Measurements from ENCODE around the gene ERC2. TPM values are rescaled to one million over a fixed set of nuclear protein-coding genes. Genes with fewer than 3 reads are reported as not detected.

ERC2 gene
- total RNA-seq, 2 donors from 2014 or later: 1.2 TPM; not detected in 1

GRCh38 chr3:56157693-56158362 is 310.4 kb downstream of the ERC2 start:
- no peak for DNase-seq (ENCODE audit: low spot score)
- H3K27ac ChIP-seq: no peak overlapping the region
- TF ChIP-seq CTCF (IDR thresholded peaks at IDR 0.05): no peak
- H3K9me3 ChIP-seq: no peaks in the 10 kb centered on the region
- H3K36me3 ChIP-seq: no peaks in the 10 kb centered on the region
- H3K27me3 ChIP-seq (replicated peaks; ENCODE audit: insufficient read depth): no peaks in the 10 kb centered on the region
- peak; percentile 81 for ATAC-seq (ENCODE audit: insufficient number of reproducible peaks, low FRiP score, low read depth)
- H3K4me1 ChIP-seq (ENCODE audit: control insufficient read depth in 1 of 2, low read depth in 2 of 2): peaks cover 0 to 6% of the 10 kb centered on the region in 2 donors
- H3K4me3 ChIP-seq: no peak overlapping the region

- ATAC-seq (ENCODE audit: insufficient number of reproducible peaks, low FRiP score, low read depth): no peak
- no peak overlapping the region for H3K27ac ChIP-seq
- no peaks in the 10 kb centered on the region for H3K36me3 ChIP-seq
- no peaks in the 10 kb centered on the region for H3K9me3 ChIP-seq
- DNase-seq (ENCODE audit: low spot score): no peak
- peaks cover 0 to 6% of the 10 kb centered on the region in 2 donors for H3K4me1 ChIP-seq (ENCODE audit: control insufficient read depth in 1 of 2, low read depth in 2 of 2)
- no peaks in the 10 kb centered on the region for H3K27me3 ChIP-seq (replicated peaks; ENCODE audit: insufficient read depth)
- no peak overlapping the region for H3K4me3 ChIP-seq
- TF ChIP-seq CTCF (IDR thresholded peaks at IDR 0.05): no peak
These were observed 314.0 kb downstream of the ERC2 start for GRCh38 chr3:56154297-56154696.

GRCh38 chr3:56147354-56147753 is 320.9 kb downstream of the ERC2 start:
- Histone ChIP-seq H3K27ac (no peak overlapping the region), H3K4me1 (ENCODE audit: control insufficient read depth in 1 of 2, low read depth in 2 of 2) (peaks cover 5 to 7% of the 10 kb centered on the region in 2 donors), H3K4me3 (no peak overlapping the region), H3K36me3 (no peaks in the 10 kb centered on the region), H3K9me3 (no peaks in the 10 kb centered on the region), H3K27me3 (replicated peaks; ENCODE audit: insufficient read depth) (no peaks in the 10 kb centered on the region)
- no peak for TF ChIP-seq CTCF (IDR thresholded peaks at IDR 0.05)
- DNase-seq (ENCODE audit: low spot score) (no peak), ATAC-seq (ENCODE audit: insufficient number of reproducible peaks, low FRiP score, low read depth) (no peak)

- no peaks in the 10 kb centered on the region for H3K27me3 ChIP-seq (replicated peaks; ENCODE audit: insufficient read depth)
- H3K4me1 ChIP-seq (ENCODE audit: control insufficient read depth in 1 of 2, low read depth in 2 of 2): peaks cover 5 to 7% of the 10 kb centered on the region in 2 donors
- H3K9me3 ChIP-seq: no peaks in the 10 kb centered on the region
- DNase-seq (ENCODE audit: low spot score) (no peak), ATAC-seq (ENCODE audit: insufficient number of reproducible peaks, low FRiP score, low read depth) (no peak)
- no peak overlapping the region for H3K4me3 ChIP-seq
- no peak for TF ChIP-seq CTCF (IDR thresholded peaks at IDR 0.05)
- H3K27ac ChIP-seq: peak overlapping the region in 1 of 2 donors; percentile 11
- H3K36me3 ChIP-seq: no peaks in the 10 kb centered on the region
These were observed 322.9 kb downstream of the ERC2 start for GRCh38 chr3:56145410-56145809.

- ATAC-seq (ENCODE audit: insufficient number of reproducible peaks, low FRiP score, low read depth): no peak
- Histone ChIP-seq H3K27ac (peak overlapping the region in 1 of 2 donors; percentile 10), H3K36me3 (no peaks in the 10 kb centered on the region)
These were observed 323.5 kb downstream of the ERC2 start for GRCh38 chr3:56144805-56145204.

More at GRCh38 chr3:56144805-56145204, 323.5 kb downstream of the ERC2 start:
- Histone ChIP-seq H3K4me3 (peak overlapping the region; percentile 29), H3K27me3 (replicated peaks; ENCODE audit: insufficient read depth) (no peaks in the 10 kb centered on the region), H3K4me1 (ENCODE audit: control insufficient read depth in 1 of 2, low read depth in 2 of 2) (peaks cover 5 to 7% of the 10 kb centered on the region in 2 donors), H3K9me3 (no peaks in the 10 kb centered on the region)
- no peak for DNase-seq (ENCODE audit: low spot score)
- TF ChIP-seq CTCF (IDR thresholded peaks at IDR 0.05): no peak
